ENCODE results near the gene P2RY13.

The P2RY13 gene

DNA sequence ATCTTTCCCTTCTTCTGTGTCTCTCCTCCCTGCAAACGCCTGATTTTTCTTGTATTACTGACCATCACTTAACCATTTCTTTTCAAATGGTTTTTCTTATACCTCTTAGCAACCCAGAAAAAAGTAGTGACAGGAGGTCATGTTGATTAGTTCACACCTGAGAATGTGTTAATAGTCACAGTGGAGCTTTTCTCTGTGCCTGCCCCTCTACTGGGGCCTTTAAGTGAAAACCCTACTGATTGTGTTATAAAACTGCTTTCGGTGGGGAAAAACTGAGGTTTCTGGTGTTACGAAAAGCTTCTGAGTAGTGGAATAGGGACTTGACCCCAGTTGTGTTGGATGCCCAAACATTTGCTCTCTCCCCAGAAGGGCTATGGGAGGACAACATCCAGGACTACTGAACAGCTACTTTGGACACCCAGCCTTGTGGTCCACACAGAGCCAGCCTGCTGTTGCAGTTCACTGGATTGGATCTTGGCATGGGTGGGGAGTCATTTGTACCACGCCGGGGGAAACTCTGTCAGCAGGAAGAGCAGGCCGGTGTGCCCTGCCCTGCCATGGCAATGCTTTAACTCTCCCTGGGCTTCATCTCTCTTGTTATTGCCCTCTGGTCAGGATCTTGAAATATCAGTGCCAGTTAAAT, 23.1 kb downstream of the P2RY13 start:
- Histone ChIP-seq H3K4me3 (no peak overlapping the region), H3K27ac (no peak overlapping the region)
- no peak for DNase-seq (ENCODE audit: low spot score)
- no peak for TF ChIP-seq CTCF (IDR thresholded peaks at IDR 0.05)

- Histone ChIP-seq H3K27ac (no peak overlapping the region), H3K4me3 (no peak overlapping the region)
- no peak for DNase-seq (ENCODE audit: low spot score)
- no peak for TF ChIP-seq CTCF (IDR thresholded peaks at IDR 0.05)
Observed at GRCh38 chr3:151305775-151306151, 23.6 kb downstream of the P2RY13 start.

GRCh38 chr3:151305060-151305774, 24.1 kb downstream of the P2RY13 start:
- Histone ChIP-seq H3K27ac (no peak overlapping the region), H3K4me3 (no peak overlapping the region)
- DNase-seq (ENCODE audit: low spot score), result no peak
- TF ChIP-seq CTCF (IDR thresholded peaks at IDR 0.05), result no peak

DNA sequence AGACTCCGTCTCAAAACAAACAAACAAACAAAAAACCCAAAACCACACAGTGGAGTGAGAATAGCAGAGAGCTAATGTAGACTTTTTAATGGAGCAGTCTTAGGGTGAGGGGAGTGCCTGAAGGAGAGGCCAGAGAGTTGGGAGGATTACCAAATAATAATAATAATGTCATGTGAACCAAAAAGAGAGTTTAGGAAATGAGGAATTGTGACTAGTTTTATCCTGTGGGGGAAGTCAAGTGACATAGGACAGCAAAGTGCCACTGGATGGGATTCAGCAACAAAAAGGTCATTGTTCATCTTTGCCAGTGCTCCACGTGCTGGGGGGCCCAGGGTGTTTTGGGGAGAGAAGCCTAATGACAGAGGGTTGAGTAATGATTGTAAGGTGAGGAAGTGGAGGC, 25.6 kb downstream of the P2RY13 start:
- H3K4me3 ChIP-seq, result no peak overlapping the region
- no peak for DNase-seq (ENCODE audit: low spot score)
- no peak overlapping the region for H3K27ac ChIP-seq
- no peak for TF ChIP-seq CTCF (IDR thresholded peaks at IDR 0.05)

- no peak for DNase-seq (ENCODE audit: low spot score)
- no peak overlapping the region for H3K4me3 ChIP-seq
- no peak for TF ChIP-seq CTCF (IDR thresholded peaks at IDR 0.05)
- no peak overlapping the region for H3K27ac ChIP-seq
Observed at GRCh38 chr3:151301787-151302186, 27.6 kb downstream of the P2RY13 start.

DNA sequence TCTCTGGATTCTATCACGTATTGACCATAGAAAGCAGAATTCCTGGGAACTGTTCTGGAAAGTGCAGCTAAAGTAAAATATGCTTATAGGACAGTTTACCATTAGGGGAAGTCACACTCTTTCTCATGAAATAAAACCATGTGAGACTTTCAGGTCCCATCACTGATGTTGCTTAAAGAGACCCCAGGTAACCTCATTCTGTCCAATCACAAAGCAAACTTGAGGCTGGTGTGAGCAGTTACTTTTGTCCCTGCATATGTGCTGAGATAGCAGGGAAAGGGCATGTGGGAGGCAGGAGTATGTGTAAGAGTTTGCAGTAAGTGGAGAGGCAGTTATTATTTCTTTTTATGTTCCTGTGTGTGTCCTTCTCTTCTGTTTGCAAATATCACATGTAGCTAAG, 28.8 kb downstream of the P2RY13 start:
- DNase-seq (ENCODE audit: low spot score), result no peak
- no peak overlapping the region for H3K27ac ChIP-seq
- TF ChIP-seq CTCF (IDR thresholded peaks at IDR 0.05), result no peak

DNA sequence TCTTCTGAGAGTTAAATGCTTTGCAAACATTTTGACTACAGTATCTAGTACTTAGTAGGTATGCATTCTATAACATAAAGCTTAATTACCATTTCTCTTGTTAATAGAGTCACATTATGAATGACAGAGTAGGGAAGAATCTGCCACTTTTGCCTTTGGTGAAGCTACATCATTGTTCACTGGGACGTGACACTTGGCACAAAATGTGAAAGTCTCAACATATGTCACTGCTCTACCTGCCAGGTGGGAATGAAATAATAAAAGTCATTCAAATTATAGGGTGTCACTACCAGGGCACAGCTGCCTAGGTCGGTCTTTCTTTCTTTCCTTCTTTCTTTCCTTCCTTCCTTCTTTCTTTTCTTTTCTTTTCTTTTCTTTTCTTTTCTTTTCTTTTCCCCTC, 30.3 kb downstream of the P2RY13 start:
- TF ChIP-seq CTCF (IDR thresholded peaks at IDR 0.05), result no peak
- no peak for DNase-seq (ENCODE audit: low spot score)
- Histone ChIP-seq H3K27ac (no peak overlapping the region), H3K4me3 (no peak overlapping the region)

More for the DNA sequence above, 28.8 kb downstream of the P2RY13 start:
- H3K4me3 ChIP-seq, result no peak overlapping the region

Data from coronary artery (tissue), 2 donors.